Effector memory CD8-positive, alpha-beta T cell (primary cell): ENCODE data around the gene PLEKHA5.

Source experiments
- ATAC-seq: fragments of 150-1000 bp; cut with Tn5 transposase; replicated peaks from 2 replicates; pipeline ENCODE4 v1.10.0; 2021; ENCODE audit warnings: mild to moderate bottlenecking, moderate library complexity
- DNase-seq, 3 experiments: peaks; one replicate each; pipeline ENCODE4 v3.0.0; 2021
- H3K27ac Mint-ChIP-seq, 2 donors: one replicate each; pipeline ENCODE4 v1.8.0; 2022; ENCODE audit warnings: mild to moderate bottlenecking in 2 of 2, mixed read lengths in 2 of 2, moderate library complexity in 2 of 2
- H3K27me3 Mint-ChIP-seq, 2 donors: one replicate each; pipeline ENCODE4 v1.8.0; 2022; ENCODE audit warnings: mixed read lengths in 2 of 2
- H3K36me3 Mint-ChIP-seq: one replicate; pipeline ENCODE4 v1.8.0; 2022; ENCODE audit warnings: mild to moderate bottlenecking, moderate library complexity, mixed read lengths; ENCODE audit not compliant: insufficient read depth
- H3K4me1 Mint-ChIP-seq, 2 donors: one replicate each; pipeline ENCODE4 v1.8.0; 2022; ENCODE audit warnings: low read depth in 2 of 2, mixed read lengths in 2 of 2
- H3K4me3 Mint-ChIP-seq, 2 donors: one replicate each; pipeline ENCODE4 v1.8.0; 2022; ENCODE audit warnings: mild to moderate bottlenecking in 2 of 2, mixed read lengths in 2 of 2, moderate library complexity in 2 of 2
- H3K9me3 Mint-ChIP-seq, 2 donors: one replicate each; pipeline ENCODE4 v1.8.0; 2022; ENCODE audit warnings: mixed read lengths in 2 of 2

Gene PLEKHA5

DNA sequence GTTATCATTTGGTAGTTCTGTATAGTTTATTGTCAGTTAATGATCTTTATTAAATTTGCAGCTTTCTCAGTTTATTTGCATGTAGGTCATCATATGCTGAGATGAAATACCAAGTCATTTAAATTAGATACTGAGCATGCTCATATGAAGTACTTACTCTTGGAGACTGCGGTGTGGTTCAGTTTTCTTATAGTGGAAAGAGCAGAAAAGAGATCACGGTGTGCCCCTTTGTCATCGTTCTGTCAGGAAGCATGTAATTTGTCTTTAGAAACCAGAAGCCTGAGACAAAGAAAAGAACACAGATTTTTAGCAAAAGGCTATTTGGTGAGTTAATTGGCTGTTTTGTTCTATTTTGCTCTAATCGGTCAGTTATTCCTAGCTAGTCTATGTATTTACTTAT lies 75.6 kb downstream of the PLEKHA5 start:
- DNase-seq = no peak
- Mint-ChIP-seq H3K36me3 (no peaks in the 10 kb centered on the region), H3K4me1 (peaks cover 0 to 5% of the 10 kb centered on the region in 2 donors), H3K4me3 (no peak overlapping the region), H3K27ac (no peak overlapping the region), H3K9me3 (no peaks in the 10 kb centered on the region), H3K27me3 (no peaks in the 10 kb centered on the region)
- no peak for ATAC-seq

DNA sequence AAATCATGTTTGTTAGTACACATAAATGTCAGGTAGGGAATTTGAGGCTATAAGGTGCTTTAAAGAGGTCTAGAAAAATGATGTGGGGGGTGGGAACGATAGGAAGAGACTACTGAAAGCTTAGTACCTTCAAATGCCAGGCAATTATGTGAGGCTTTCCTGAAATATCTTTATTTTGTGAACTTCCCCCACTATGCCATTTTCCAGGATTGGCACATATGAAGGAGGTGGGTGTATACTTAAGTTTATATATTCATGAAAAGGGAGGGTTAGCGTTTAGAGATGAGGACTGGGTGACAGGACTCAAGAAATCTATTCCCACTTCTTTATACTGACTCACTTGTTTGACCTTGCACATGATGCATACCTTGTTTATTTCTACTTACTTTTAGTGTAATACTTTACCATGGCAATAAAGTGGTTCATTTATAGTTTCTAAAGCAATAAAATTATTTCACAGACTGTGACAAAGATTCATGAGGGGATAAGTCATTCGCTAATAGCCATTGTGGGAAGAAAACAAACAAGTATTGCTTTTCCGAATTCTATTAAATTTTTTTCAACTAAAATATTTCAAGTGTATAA lies 77.1 kb downstream of the PLEKHA5 start:
- Mint-ChIP-seq H3K27ac (no peak overlapping the region), H3K9me3 (no peaks in the 10 kb centered on the region), H3K36me3 (no peaks in the 10 kb centered on the region), H3K27me3 (no peaks in the 10 kb centered on the region), H3K4me3 (no peak overlapping the region), H3K4me1 (peaks cover 0 to 5% of the 10 kb centered on the region in 2 donors)
- ATAC-seq (no peak), DNase-seq (no peak)

- Mint-ChIP-seq H3K4me1 (peaks cover 0 to 2% of the 10 kb centered on the region in 2 donors), H3K9me3 (no peaks in the 10 kb centered on the region), H3K36me3 (no peaks in the 10 kb centered on the region), H3K27ac (no peak overlapping the region), H3K27me3 (no peaks in the 10 kb centered on the region), H3K4me3 (no peak overlapping the region)
- DNase-seq (no peak), ATAC-seq (no peak)
These were observed 78.9 kb downstream of the PLEKHA5 start for GRCh38 chr12:19208456-19208855.

- H3K27me3 Mint-ChIP-seq = no peaks in the 10 kb centered on the region
- no peaks in the 10 kb centered on the region for H3K9me3 Mint-ChIP-seq
- H3K36me3 Mint-ChIP-seq = no peaks in the 10 kb centered on the region
- H3K27ac Mint-ChIP-seq = no peak overlapping the region
- no peak for ATAC-seq
- no peak overlapping the region for H3K4me3 Mint-ChIP-seq
- DNase-seq = no peak
- H3K4me1 Mint-ChIP-seq = no peaks in the 10 kb centered on the region
These were observed 80.1 kb downstream of the PLEKHA5 start for GRCh38 chr12:19209661-19210060.

- ATAC-seq (no peak), DNase-seq (no peak)
- H3K4me3 Mint-ChIP-seq = no peak overlapping the region
- H3K27me3 Mint-ChIP-seq = no peaks in the 10 kb centered on the region
- no peaks in the 10 kb centered on the region for H3K36me3 Mint-ChIP-seq
- H3K4me1 Mint-ChIP-seq = no peaks in the 10 kb centered on the region
- H3K9me3 Mint-ChIP-seq = no peaks in the 10 kb centered on the region
- H3K27ac Mint-ChIP-seq = no peak overlapping the region
These were observed 82.3 kb downstream of the PLEKHA5 start for GRCh38 chr12:19211802-19212201.

GRCh38 chr12:19212245-19212644 lies 82.7 kb downstream of the PLEKHA5 start:
- Mint-ChIP-seq H3K9me3 (no peaks in the 10 kb centered on the region), H3K27ac (no peak overlapping the region), H3K4me1 (no peaks in the 10 kb centered on the region), H3K36me3 (no peaks in the 10 kb centered on the region), H3K4me3 (no peak overlapping the region), H3K27me3 (no peaks in the 10 kb centered on the region)
- ATAC-seq = no peak
- no peak for DNase-seq

- no peaks in the 10 kb centered on the region for H3K4me1 Mint-ChIP-seq
- no peaks in the 10 kb centered on the region for H3K27me3 Mint-ChIP-seq
- no peak overlapping the region for H3K4me3 Mint-ChIP-seq
- H3K36me3 Mint-ChIP-seq = no peaks in the 10 kb centered on the region
- H3K27ac Mint-ChIP-seq = no peak overlapping the region
- no peaks in the 10 kb centered on the region for H3K9me3 Mint-ChIP-seq
- DNase-seq = no peak
- no peak for ATAC-seq
These were observed 84.5 kb downstream of the PLEKHA5 start for GRCh38 chr12:19214020-19214419.

DNA sequence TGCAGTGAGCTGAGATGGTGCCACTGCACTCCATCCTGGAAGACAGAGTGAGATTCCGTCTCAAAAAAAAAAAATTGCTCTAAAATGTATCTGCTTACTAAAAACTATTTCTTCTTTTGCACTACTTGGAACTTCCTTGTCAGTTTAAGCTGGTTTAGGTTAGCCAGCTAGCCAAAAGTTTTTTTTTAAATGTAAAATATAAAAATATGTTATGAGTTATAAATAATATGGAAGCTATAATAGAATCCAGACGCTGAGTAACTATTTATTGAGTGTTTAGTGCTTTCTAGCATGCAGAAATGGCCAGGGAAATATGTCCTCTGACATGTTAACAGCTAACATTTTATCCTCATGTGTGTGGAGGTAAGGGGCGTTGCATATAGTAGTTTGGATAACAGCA lies 85.6 kb downstream of the PLEKHA5 start:
- Mint-ChIP-seq H3K27me3 (no peaks in the 10 kb centered on the region), H3K9me3 (no peaks in the 10 kb centered on the region), H3K36me3 (no peaks in the 10 kb centered on the region), H3K4me3 (no peak overlapping the region), H3K27ac (no peak overlapping the region), H3K4me1 (no peaks in the 10 kb centered on the region)
- ATAC-seq (no peak), DNase-seq (no peak)

DNA sequence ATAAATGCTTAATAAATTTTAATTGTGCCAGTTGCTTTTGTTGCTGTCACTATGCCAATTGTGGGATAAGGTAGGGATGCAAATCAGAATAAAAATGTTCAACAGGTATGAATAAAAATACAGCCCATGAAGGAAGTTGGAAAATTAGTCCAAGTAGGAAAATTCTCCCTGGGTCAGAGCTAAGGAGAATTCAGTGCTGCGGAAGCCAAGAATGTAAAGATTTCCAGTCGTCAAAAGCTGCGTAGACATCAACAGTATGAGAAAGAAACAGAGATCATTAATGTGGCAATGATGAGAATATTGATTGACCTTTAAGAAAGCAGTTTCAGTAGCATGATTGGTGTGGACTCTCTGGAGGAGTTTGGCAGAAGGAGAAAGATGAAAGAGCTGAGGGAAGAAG lies 87.9 kb downstream of the PLEKHA5 start:
- H3K4me3 Mint-ChIP-seq = no peak overlapping the region
- no peaks in the 10 kb centered on the region for H3K27me3 Mint-ChIP-seq
- no peaks in the 10 kb centered on the region for H3K4me1 Mint-ChIP-seq
- H3K36me3 Mint-ChIP-seq = no peaks in the 10 kb centered on the region
- no peak for ATAC-seq
- no peaks in the 10 kb centered on the region for H3K9me3 Mint-ChIP-seq
- H3K27ac Mint-ChIP-seq = peak overlapping the region in 1 of 2 donors; percentile 16
- no peak for DNase-seq

- Mint-ChIP-seq H3K27ac (no peak overlapping the region), H3K4me1 (peaks cover 0 to 3% of the 10 kb centered on the region in 2 donors), H3K27me3 (no peaks in the 10 kb centered on the region), H3K36me3 (no peaks in the 10 kb centered on the region), H3K4me3 (no peak overlapping the region), H3K9me3 (no peaks in the 10 kb centered on the region)
- DNase-seq (peak in 1 of 3 experiments; percentile 1), ATAC-seq (peak; percentile 72)
These were observed 90.7 kb downstream of the PLEKHA5 start for GRCh38 chr12:19220205-19220604.

DNA sequence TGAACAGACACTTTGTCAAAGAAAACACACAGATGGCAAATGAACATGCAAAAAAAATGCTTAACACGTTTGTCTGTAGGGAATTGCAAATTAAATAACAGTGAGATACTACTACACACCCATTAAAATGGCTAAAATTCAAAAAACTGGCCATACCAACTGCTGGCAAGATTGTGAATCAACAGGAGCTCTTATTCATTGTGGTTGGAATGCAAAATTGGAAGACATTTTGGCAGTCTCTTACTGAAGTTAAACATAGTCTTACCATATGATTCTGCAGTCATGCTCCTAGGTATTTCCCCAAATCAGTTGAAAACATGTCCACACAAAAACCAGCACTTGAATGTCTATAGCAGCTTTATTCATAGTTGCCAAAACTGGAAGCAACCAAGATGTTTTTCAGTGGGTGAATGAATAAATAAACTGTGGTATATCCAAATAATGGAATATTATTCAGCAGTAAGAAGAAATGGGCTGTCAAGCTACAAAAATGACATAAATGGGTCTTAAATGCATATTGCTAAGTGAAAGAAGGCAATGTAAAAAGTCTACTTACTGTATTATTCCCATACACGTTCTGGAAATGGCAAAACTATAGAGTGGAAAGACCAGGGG lies 91.4 kb downstream of the PLEKHA5 start:
- Mint-ChIP-seq H3K27ac (peak overlapping the region in 1 of 2 donors; percentile 17), H3K4me1 (peaks cover 0 to 3% of the 10 kb centered on the region in 2 donors), H3K36me3 (no peaks in the 10 kb centered on the region), H3K4me3 (no peak overlapping the region), H3K9me3 (no peaks in the 10 kb centered on the region), H3K27me3 (no peaks in the 10 kb centered on the region)
- no peak for DNase-seq
- ATAC-seq = no peak

DNA sequence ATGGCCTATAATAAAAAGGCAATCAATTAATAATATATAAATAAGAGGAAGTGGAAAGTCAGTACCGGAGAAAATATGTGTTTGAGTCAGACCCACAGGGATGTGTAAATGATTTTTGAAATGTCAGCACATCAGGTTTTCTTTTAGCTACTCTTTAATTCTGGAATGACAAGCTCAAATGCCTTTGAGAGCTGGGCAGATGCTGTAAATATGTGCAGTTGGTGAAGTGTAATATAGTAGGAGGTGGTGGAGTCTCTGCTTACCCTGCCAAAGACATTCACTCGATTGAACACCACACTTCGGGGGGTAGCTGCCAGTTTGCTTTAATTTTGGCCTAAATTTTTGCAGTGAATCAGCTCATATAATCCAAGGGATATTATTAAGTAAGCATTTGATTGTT lies 93.0 kb downstream of the PLEKHA5 start:
- no peaks in the 10 kb centered on the region for H3K27me3 Mint-ChIP-seq
- no peaks in the 10 kb centered on the region for H3K9me3 Mint-ChIP-seq
- H3K27ac Mint-ChIP-seq = no peak overlapping the region
- H3K4me1 Mint-ChIP-seq = peaks cover 0 to 3% of the 10 kb centered on the region in 2 donors
- no peak overlapping the region for H3K4me3 Mint-ChIP-seq
- no peak for ATAC-seq
- no peak for DNase-seq
- H3K36me3 Mint-ChIP-seq = no peaks in the 10 kb centered on the region

DNA sequence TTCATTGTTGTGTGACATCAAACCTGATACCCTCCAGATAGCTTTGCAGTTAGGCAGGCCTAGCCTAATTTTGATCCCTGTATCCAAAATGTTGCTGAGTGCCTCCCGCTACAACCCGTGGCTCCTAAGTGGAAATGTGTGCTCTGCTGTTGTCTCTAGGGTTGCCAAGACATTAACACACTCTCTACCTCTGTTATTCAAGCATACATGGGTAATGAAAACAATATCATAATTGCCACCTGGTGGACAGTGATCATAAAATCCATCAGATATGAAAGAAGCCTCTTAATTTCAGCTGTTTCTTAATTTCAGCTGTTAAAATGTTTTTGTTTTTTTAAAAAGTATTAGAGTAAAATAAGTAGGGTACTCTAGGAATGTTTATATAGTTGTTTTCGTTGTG lies 93.5 kb downstream of the PLEKHA5 start:
- no peaks in the 10 kb centered on the region for H3K27me3 Mint-ChIP-seq
- ATAC-seq = no peak
- no peaks in the 10 kb centered on the region for H3K36me3 Mint-ChIP-seq
- H3K9me3 Mint-ChIP-seq = no peaks in the 10 kb centered on the region
- H3K4me3 Mint-ChIP-seq = no peak overlapping the region
- H3K27ac Mint-ChIP-seq = no peak overlapping the region
- DNase-seq = no peak
- peaks cover 0 to 3% of the 10 kb centered on the region in 2 donors for H3K4me1 Mint-ChIP-seq

DNA sequence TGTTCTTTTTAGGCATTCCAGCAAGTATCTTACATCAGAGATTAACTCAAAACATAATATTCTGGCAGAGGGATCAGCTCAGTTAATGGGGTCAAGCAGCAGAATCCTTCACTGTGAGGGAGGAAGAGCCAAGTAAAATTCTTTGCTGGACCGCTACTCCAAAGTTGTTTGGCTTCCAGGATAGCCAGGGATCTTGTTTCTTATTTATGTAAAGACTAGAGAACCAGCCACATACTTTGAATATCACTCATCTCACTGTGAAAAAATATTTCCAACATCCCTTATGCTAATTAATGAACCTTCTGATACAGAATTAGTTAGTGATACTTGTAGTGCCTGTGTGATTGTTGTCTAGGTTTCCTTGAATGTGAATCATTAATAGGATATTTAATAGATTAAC lies 94.2 kb downstream of the PLEKHA5 start:
- Mint-ChIP-seq H3K4me3 (no peak overlapping the region), H3K9me3 (no peaks in the 10 kb centered on the region), H3K4me1 (peaks cover 0 to 4% of the 10 kb centered on the region in 2 donors), H3K36me3 (no peaks in the 10 kb centered on the region), H3K27me3 (no peaks in the 10 kb centered on the region), H3K27ac (no peak overlapping the region)
- ATAC-seq = no peak
- no peak for DNase-seq
